PC-3 (cell line): ENCODE results near the gene TST. TPM values are rescaled to one million over a fixed set of nuclear protein-coding genes. Genes with fewer than 3 reads are reported as not detected.

ENCODE experiments used
- ATAC-seq: fragments of 200-7000 bp; cut with Tn5 transposase; 2 replicates; pipeline ENCODE4 v1.9.1; 2020; ENCODE audit warnings: mild to moderate bottlenecking, moderate library complexity
- BruUV-seq: library from RNA; stranded (reverse); fragments of 400-500 nt; replicated peaks from 2 replicates; lab custom pipeline; 2021; lab: Mats Ljungman, UMichigan
- CTCF ChIA-PET: fragments of 300-600 bp; sonication (Branson Sonifier 250); formaldehyde crosslinking; loops from one replicate; lab custom pipeline; 2022; ENCODE audit warnings: antibody characterized with exemption; lab: Charles Lee
- POLR2A ChIA-PET: fragments of 300-600 bp; sonication (Branson Sonifier 250); formaldehyde crosslinking; loops from one replicate; lab custom pipeline; 2022; ENCODE audit warnings: antibody characterized with exemption; ENCODE audit not compliant: unreplicated experiment; lab: Charles Lee
- DNase-seq: peaks from one replicate; pipeline ENCODE4 v3.0.0-alpha.2; 2015
- H2AFZ ChIP-seq: fragments of 300-600 bp; sonication (generic); 2 replicates; pipeline ENCODE4 v1.6.0; 2016; ENCODE audit warnings: antibody characterized with exemption, low read length
- H3F3A ChIP-seq: fragments of 300-600 bp; sonication (generic); one replicate; pipeline ENCODE4 v1.6.0; 2017; ENCODE audit warnings: antibody characterized with exemption, low read length, control low read depth, mild to moderate bottlenecking; ENCODE audit not compliant: unreplicated experiment
- H3K27ac ChIP-seq: fragments of 300-600 bp; sonication (generic); 2 replicates; pipeline ENCODE4 v1.5.1; 2016; ENCODE audit warnings: mild to moderate bottlenecking, low read length
- H3K27me3 ChIP-seq: fragments of 300-600 bp; sonication (generic); 2 replicates; pipeline ENCODE4 v1.6.1; 2016; ENCODE audit warnings: low read length, mixed read lengths
- H3K36me3 ChIP-seq: fragments of 300-600 bp; sonication (generic); 2 replicates; pipeline ENCODE4 v1.6.1; 2016; ENCODE audit warnings: low read depth, mixed run types, low read length, mixed read lengths
- H3K4me1 ChIP-seq: fragments of 300-600 bp; sonication (generic); 2 replicates; pipeline ENCODE4 v1.5.1; 2016; ENCODE audit warnings: low read length; ENCODE audit not compliant: insufficient read depth
- H3K4me2 ChIP-seq: fragments of 300-600 bp; sonication (generic); 2 replicates; pipeline ENCODE4 v1.6.0; 2016; ENCODE audit warnings: low read length
- H3K4me3 ChIP-seq: fragments of 300-600 bp; sonication (generic); 2 replicates; pipeline ENCODE4 v1.5.1; 2016; ENCODE audit warnings: mild to moderate bottlenecking, low read length, mixed read lengths
- H3K79me2 ChIP-seq: fragments of 300-600 bp; sonication (generic); 2 replicates; pipeline ENCODE4 v1.6.1; 2017; ENCODE audit warnings: low read length, mixed read lengths
- H3K9ac ChIP-seq: fragments of 300-600 bp; sonication (generic); 2 replicates; pipeline ENCODE4 v1.6.0; 2016; ENCODE audit warnings: mild to moderate bottlenecking, low read length
- H3K9me2 ChIP-seq: fragments of 300-600 bp; sonication (generic); replicated peaks from 2 replicates; pipeline ENCODE4 v1.6.1; 2016; ENCODE audit warnings: mixed run types, low read length, mixed read lengths
- H3K9me3 ChIP-seq: fragments of 300-600 bp; sonication (generic); 2 replicates; pipeline ENCODE4 v1.6.1; 2016; ENCODE audit warnings: low read length, mixed read lengths
- H4K20me1 ChIP-seq: fragments of 300-600 bp; sonication (generic); 2 replicates; pipeline ENCODE4 v1.6.1; 2016; ENCODE audit warnings: low read length, mixed read lengths
- CTCF ChIP-seq: fragments of 300-600 bp; sonication (generic); conservative IDR thresholded peaks from 2 replicates; pipeline ENCODE4 v1.5.1; 2017; ENCODE audit warnings: antibody characterized with exemption, low read depth, mild to moderate bottlenecking, low read length
- EZH2 ChIP-seq: fragments of 300-600 bp; sonication (generic); IDR thresholded peaks from one replicate; pipeline ENCODE4 v1.6.1; 2017; ENCODE audit warnings: antibody characterized with exemption, mild to moderate bottlenecking, low read length; ENCODE audit not compliant: unreplicated experiment
- EZH2phosphoT487 ChIP-seq: fragments of 300-600 bp; sonication (generic); IDR thresholded peaks from 2 replicates; pipeline ENCODE4 v1.6.1; 2018; ENCODE audit warnings: mild to moderate bottlenecking, antibody characterized with exemption, low read length, borderline replicate concordance
- intact Hi-C: fragments of 100-400 bp; cut with micrococcal nuclease; formaldehyde crosslinking; loops from 2 replicates; pipeline ENCODE4 v1.9.0; 2023
- total RNA-seq: library from RNA; depleted of rRNA; stranded (reverse); fragments of >200 nt; gene quantifications from 2 replicates; pipeline ENCODE4 v1.2.3, GENCODE V29; 2014

TST gene
- total RNA-seq, 1 experiment from 2014 or later = 35.9 TPM

GRCh38 chr22:37060801-37061610, 41.8 kb upstream of the TST start:
- Histone ChIP-seq H3K27ac (no peak overlapping the region), H3K79me2 (no peaks in the 10 kb centered on the region), H3K4me3 (no peak overlapping the region), H2AFZ (no peak overlapping the region), H3K36me3 (no peaks in the 10 kb centered on the region), H3K27me3 (no peaks in the 10 kb centered on the region), H3K9me3 (no peaks in the 10 kb centered on the region), H3K4me2 (no peak overlapping the region), H3K9ac (no peak overlapping the region), H3K9me2 (no peaks in the 10 kb centered on the region), H3K4me1 (no peaks in the 10 kb centered on the region), H4K20me1 (no peaks in the 10 kb centered on the region), H3F3A (no peaks in the 10 kb centered on the region)
- intact Hi-C loops = no loop called here
- ChIA-PET POLR2A (no interaction called here), CTCF (no interaction called here)
- no peak for DNase-seq
- no peak for TF ChIP-seq EZH2phosphoT487
- no peak for TF ChIP-seq EZH2
- TF ChIP-seq CTCF = no peak
- ATAC-seq = no peak
- BruUV-seq = no TSS peak

GRCh38 chr22:37059876-37060449, 40.7 kb upstream of the TST start:
- CTCF ChIA-PET = no interaction called here
- H3K4me1 ChIP-seq = no peaks in the 10 kb centered on the region
- no peak for ATAC-seq
- no peak for TF ChIP-seq CTCF
- no peak for TF ChIP-seq EZH2
- TF ChIP-seq EZH2phosphoT487 = no peak
- H3K9me3 ChIP-seq = no peaks in the 10 kb centered on the region
- H3K27ac ChIP-seq = no peak overlapping the region
- H3K9me2 ChIP-seq = no peaks in the 10 kb centered on the region
- no peak overlapping the region for H3K4me3 ChIP-seq
- no peak for DNase-seq
- no peak overlapping the region for H3K4me2 ChIP-seq
- intact Hi-C loops = no loop called here
- no peaks in the 10 kb centered on the region for H3K36me3 ChIP-seq
- no peak overlapping the region for H3K9ac ChIP-seq
- H2AFZ ChIP-seq = no peak overlapping the region
- no peaks in the 10 kb centered on the region for H3K79me2 ChIP-seq
- H3F3A ChIP-seq = no peaks in the 10 kb centered on the region
- POLR2A ChIA-PET = no interaction called here
- H4K20me1 ChIP-seq = no peaks in the 10 kb centered on the region
- no TSS peak for BruUV-seq
- no peaks in the 10 kb centered on the region for H3K27me3 ChIP-seq
